Adipocyte (in vitro differentiated cells): ENCODE measurements around the gene IFNL3.
"Not testable (repeated sequence)": the region's sequence is repeated elsewhere in the genome, so short reads cannot be mapped to it uniquely, and the experiment has no call there.

Experiments
- DNase-seq: peaks from one replicate; pipeline ENCODE4 v3.0.0-alpha.2; 2015; ENCODE audit warnings: low read depth
- H3K27me3 ChIP-seq: replicated peaks from 2 replicates; pipeline ENCODE4 v1.7.0; 2013; ENCODE audit warnings: mild to moderate bottlenecking, low read length, moderate library complexity; ENCODE audit not compliant: control insufficient read depth, insufficient read depth
- H3K36me3 ChIP-seq: 2 replicates; pipeline ENCODE4 v1.7.0; 2013; ENCODE audit warnings: low read length, mild to moderate bottlenecking, moderate library complexity; ENCODE audit not compliant: control insufficient read depth, insufficient read depth, severe bottlenecking
- H3K4me1 ChIP-seq: 2 replicates; pipeline ENCODE4 v1.7.0; 2013; ENCODE audit warnings: mild to moderate bottlenecking, low read length, moderate library complexity; ENCODE audit not compliant: control insufficient read depth, insufficient read depth
- H3K4me3 ChIP-seq: 2 replicates; pipeline ENCODE4 v1.7.0; 2013; ENCODE audit warnings: mild to moderate bottlenecking, low read length, moderate library complexity
- H3K9ac ChIP-seq: 2 replicates; pipeline ENCODE4 v1.7.0; 2013; ENCODE audit warnings: mild to moderate bottlenecking, low read length, moderate library complexity
- H3K9me3 ChIP-seq: 2 replicates; pipeline ENCODE4 v1.7.0; 2013; ENCODE audit warnings: mild to moderate bottlenecking, low read length, moderate library complexity; ENCODE audit not compliant: control insufficient read depth

The IFNL3 gene

DNA sequence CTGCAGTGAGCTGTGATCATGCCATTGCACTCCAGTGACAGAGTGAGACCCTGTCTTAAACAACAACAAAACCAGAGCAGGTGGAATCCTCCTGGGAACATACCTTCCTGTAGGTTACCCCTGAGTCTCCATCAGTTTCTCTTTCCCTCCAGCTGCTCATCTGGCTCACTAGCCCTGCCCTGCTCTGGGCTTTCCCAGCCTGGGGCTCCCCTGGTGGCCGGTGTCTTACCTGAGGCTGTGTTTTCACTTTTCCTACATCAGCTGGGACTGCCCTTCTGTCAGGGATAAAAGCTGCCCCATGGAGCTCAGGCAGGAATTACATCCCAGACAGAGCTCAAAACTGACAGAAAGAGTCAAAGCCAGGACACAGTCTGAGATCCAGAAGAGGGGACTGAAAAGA is 23.3 kb upstream of the IFNL3 start, which contains the start of gene IFNL2:
Gene IFNL2, plus strand, starts transcription at position 312 of the 400 bp plus-strand sequence. CDS start 173 bp downstream, outside the sequence.
- not testable (repeated sequence) for H3K4me3 ChIP-seq, H3K4me1 ChIP-seq, DNase-seq, H3K36me3 ChIP-seq, H3K9ac ChIP-seq, H3K9me3 ChIP-seq
- peaks cover 34% of the 10 kb centered on the region for H3K27me3 ChIP-seq

DNA sequence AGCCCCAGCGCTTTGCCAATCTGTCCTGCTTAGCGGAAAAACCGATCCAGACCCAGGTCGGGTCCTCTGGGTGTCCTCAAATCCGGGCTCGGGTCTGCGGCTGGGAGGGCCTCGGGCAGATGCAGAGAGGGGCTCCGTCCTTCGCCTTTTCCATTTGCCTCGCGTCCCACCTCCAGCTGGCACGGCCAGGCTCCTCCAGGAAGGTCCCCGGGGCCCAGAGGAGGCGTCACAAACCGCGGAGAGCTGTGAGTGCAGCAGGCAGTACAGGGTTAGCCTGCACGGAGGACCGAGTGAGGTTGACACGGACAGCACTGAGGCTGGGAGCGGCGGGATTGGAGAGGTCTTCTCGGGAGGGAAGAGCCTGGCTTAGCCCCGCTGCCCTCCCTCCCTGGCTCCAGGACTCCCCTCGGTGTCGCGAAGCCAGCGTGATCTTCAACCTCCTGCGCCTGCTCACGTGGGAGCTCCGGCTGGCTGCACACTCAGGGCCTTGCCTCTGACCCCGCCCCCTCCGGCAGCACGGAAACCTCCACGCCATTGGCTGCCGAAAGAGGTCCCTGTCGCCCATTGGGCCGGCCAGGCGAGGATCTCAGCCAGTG is 20.6 kb upstream of the IFNL3 start:
- Histone ChIP-seq H3K9ac (no peak overlapping the region), H3K4me1 (no peaks in the 10 kb centered on the region), H3K27me3 (peaks cover 47% of the 10 kb centered on the region), H3K4me3 (no peak overlapping the region), H3K36me3 (no peaks in the 10 kb centered on the region), H3K9me3 (no peaks in the 10 kb centered on the region)
- DNase-seq: no peak

DNA sequence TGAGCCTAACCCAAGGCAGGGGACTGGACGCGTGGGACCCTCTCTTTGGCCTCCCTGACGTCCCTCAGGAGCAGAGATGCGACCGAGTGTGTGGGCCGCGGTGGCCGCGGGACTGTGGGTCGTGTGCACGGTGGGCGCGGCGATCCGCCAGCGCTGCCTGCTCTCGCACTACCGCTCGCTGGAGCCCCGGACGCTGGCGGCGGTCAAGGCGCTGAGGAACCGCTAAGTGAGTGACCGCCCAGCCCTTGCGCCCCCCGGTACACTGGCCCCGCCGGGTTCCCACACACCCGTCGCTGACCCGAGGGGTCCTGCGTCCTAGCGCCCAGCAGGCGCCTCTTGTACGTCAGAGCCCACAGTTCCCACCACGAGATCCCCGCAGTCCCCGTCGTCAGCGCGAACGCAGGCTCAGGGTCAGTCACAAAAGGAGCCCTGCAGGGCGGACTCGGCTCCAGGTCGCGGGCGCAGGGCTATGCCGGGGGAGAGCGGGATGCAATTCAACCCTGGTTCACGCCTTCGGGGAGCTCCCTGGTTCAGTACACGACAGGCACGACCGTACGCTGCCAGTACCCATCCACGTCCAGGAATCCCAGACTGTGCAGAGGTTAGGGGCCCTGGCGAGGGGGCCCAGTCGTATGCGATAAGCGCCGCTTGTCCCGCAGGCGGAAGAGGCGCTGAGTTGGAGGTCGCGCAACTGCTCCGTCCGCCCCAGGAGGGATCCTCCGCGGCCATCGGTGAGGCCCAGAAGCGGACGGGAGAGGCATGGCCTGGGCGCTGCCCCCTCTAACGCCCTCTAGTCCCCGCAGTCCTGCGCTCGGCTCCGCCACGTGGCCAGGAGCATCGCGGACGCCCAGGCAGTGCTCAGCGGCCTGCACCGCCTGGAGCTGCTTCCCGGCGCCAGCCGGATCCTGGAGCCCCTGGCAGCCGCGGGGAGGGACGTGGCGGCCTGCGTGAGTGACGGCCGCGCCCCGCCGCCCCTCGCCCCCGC is 19.8 kb upstream of the IFNL3 start:
- Histone ChIP-seq H3K9ac (no peak overlapping the region), H3K27me3 (peaks cover 54% of the 10 kb centered on the region), H3K4me3 (no peak overlapping the region), H3K36me3 (no peaks in the 10 kb centered on the region), H3K9me3 (no peaks in the 10 kb centered on the region), H3K4me1 (no peaks in the 10 kb centered on the region)
- DNase-seq: peak; percentile 12

DNA sequence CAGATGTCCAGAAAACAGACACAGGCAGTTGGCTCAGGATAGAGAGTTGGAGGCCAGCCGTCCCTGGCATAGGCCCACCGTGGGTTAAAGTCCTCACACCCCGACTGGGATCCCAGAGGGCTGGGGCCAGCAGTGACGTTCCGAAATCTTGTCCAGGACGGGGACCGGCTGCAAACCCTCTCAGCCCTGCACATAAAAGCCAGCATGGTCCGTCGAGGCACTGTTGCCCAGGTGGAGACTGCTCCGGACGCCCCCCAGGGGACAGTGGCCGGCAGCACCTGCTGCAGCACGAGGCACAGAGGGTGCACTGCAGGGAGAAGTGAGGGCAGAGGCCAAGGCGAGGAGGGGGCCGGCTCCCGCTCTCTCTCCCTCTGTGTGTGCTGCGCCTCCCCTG is 19.1 kb upstream of the IFNL3 start:
- peaks cover 59% of the 10 kb centered on the region for H3K27me3 ChIP-seq
- H3K9ac ChIP-seq: no peak overlapping the region
- H3K36me3 ChIP-seq: no peaks in the 10 kb centered on the region
- no peak overlapping the region for H3K4me3 ChIP-seq
- DNase-seq: no peak
- H3K9me3 ChIP-seq: no peaks in the 10 kb centered on the region
- no peaks in the 10 kb centered on the region for H3K4me1 ChIP-seq

DNA sequence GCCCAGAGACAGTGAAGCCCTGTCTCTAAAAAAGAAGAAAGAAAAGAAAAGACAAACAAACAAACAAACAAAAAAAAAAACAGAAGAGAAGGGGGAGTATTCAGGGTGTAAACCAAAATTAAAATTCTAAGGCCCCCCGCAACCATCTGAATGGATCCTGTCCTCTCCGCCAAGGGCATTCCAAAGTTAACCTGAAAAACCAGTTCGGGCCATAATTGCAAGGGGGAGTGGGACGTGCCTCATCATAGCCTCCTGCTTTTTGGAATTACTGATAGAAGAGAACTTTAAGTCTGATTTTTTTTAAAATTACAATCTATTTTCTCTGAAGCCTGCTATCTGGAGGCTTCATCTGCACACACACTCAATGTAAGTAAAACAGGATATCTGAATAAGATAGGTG is 17.7 kb upstream of the IFNL3 start:
- Histone ChIP-seq H3K9me3 (no peaks in the 10 kb centered on the region), H3K4me3 (no peak overlapping the region), H3K4me1 (no peaks in the 10 kb centered on the region), H3K9ac (no peak overlapping the region), H3K36me3 (no peaks in the 10 kb centered on the region), H3K27me3 (peaks cover 68% of the 10 kb centered on the region)
- DNase-seq: no peak

DNA sequence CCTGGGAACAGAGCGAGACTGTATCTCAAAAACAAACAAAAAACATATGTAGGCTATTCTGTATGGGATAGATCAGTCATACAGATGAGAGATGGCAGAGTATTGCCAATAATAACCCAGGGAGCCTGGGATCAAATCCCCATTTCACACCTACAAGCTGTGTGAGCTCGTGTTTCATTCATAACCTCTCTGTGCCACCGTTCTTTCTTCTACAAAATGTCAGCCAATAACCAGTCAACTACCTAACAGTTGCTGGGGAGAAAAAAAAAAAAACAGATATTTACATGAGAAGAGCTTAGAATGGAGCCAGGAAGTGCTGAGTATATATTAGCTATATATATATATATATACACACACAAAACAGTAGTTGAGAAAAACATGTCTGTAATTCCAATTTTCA is 16.9 kb upstream of the IFNL3 start:
- no peak overlapping the region for H3K9ac ChIP-seq
- peaks cover 71% of the 10 kb centered on the region for H3K27me3 ChIP-seq
- no peaks in the 10 kb centered on the region for H3K36me3 ChIP-seq
- no peak for DNase-seq
- no peak overlapping the region for H3K4me3 ChIP-seq
- H3K4me1 ChIP-seq: no peaks in the 10 kb centered on the region
- H3K9me3 ChIP-seq: peaks cover 2% of the 10 kb centered on the region

DNA sequence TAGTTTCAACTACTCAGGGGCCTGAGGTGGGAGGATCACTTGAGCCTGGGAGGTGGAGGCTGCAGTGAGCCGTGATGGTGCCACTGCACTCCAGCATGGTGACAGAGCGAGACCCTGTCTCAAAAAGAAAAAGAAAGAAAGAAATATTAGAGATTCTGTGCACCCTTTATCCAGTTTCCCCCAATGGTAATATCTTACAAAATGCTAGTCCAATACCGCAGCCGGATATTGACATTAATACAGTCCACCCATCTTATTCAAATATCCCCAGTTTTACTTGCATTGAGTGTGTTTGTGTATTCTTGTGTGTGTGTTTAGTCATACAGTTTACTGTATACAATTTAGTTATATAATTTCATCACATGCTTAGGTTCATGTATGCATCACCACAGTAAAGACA is 12.4 kb upstream of the IFNL3 start:
- Histone ChIP-seq H3K4me1 (no peaks in the 10 kb centered on the region), H3K36me3 (no peaks in the 10 kb centered on the region), H3K27me3 (peaks cover 77% of the 10 kb centered on the region), H3K4me3 (no peak overlapping the region), H3K9me3 (peaks cover 10% of the 10 kb centered on the region), H3K9ac (no peak overlapping the region)
- no peak for DNase-seq

DNA sequence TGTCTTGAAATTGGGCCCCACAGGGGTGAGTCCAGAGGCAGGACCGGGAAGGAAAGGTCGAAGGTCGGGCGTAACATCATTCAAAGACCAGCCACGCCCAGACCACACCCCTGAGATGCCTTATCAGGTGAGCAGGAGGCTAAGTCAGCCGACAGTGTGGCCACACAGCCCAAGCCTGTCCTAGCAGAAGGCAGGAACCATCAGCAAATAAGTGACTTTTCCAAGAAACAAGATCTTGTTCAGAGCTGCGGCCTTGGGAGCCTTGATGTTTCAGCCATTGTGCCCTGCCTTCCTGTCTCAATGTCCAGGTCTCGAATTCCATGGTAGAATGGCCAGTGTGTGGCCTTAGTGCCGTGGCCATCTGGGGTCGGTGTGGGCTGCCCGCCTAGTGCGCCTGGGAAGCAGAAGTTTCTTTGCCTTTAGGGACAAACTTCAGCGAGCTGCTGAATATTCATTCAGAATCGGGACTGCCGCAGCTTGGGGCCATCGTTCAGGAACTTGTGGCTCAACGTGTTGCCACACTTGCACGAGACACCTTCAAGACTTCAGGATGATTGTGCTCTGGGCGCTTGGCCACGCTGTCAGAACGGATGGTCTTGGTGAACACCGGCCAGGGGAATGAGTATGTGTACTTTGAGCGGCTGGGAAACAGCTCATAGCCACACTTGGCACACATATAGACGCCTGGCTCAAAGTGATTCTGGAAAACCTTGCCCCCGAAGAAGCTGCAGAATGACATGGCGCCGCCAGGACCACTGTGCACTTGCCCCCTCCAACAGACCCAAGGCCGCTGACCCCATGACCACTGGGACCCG is 9.9 kb upstream of the IFNL3 start:
- Histone ChIP-seq H3K9me3 (peaks cover 10% of the 10 kb centered on the region), H3K4me1 (no peaks in the 10 kb centered on the region), H3K4me3 (no peak overlapping the region), H3K36me3 (no peaks in the 10 kb centered on the region), H3K27me3 (peaks cover 76% of the 10 kb centered on the region), H3K9ac (no peak overlapping the region)
- no peak for DNase-seq

DNA sequence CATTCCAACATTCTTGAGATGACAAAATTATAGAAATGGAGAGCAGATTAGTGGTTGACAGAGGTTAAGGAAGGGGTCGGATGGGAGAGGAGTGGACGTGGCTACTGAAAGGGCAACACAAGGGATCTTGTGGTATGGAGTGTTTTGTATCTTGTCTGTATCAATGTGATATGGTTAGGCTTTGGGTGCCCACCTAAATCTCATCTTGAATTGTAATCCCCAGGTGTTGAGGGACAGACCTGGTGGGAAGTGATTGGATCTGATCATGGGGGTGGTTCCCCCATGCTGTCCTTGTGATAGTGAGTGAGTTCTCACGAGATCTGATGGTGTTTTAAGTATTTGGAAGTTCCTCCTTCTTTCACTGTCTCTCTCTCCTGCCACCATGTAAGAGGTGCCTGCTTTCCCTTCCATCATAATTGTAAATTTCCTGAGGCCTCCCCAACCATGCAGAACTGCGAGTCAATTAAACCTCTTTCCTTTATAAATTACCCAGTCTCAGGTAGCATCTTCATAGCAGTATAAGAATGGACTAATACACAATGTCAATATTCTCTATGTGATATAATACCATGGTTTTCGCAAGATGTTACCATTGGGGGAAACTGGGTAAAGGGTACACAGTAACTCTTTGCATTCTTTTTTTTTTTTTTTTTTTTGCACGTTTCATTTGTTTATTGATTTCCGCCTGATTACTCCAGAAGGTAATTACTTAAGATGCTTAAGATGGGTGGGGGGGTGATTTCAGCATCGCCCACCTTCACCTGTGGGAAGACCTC is 8.8 kb upstream of the IFNL3 start:
- peaks cover 10% of the 10 kb centered on the region for H3K9me3 ChIP-seq
- H3K27me3 ChIP-seq: peaks cover 80% of the 10 kb centered on the region
- DNase-seq: no peak
- H3K36me3 ChIP-seq: no peaks in the 10 kb centered on the region
- no peaks in the 10 kb centered on the region for H3K4me1 ChIP-seq
- no peak overlapping the region for H3K4me3 ChIP-seq
- H3K9ac ChIP-seq: no peak overlapping the region

DNA sequence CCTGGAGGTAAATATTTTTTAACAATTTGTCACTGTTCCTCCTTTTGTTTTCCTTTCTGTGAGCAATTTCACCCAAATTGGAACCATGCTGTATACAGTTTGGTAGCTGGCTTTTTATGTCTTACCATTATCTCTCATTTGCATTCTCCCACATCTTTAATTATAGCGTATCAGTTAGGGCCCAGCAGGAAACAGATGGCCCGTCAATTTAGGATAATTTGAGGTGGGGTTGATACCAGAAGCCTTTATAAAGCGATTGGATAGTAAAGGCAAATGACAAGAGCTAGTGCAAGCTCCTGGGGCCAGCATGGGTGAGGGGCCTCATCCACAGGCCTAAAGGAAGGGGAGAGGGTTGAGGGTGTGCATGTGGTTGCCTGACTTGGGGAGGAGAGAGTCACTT is 7.7 kb upstream of the IFNL3 start:
- no peak for DNase-seq
- H3K36me3 ChIP-seq: no peaks in the 10 kb centered on the region
- no peak overlapping the region for H3K9ac ChIP-seq
- H3K27me3 ChIP-seq: peaks cover 78% of the 10 kb centered on the region
- H3K4me1 ChIP-seq: no peaks in the 10 kb centered on the region
- no peak overlapping the region for H3K4me3 ChIP-seq
- peaks cover 10% of the 10 kb centered on the region for H3K9me3 ChIP-seq
